ENCODE data around the gene ZFYVE9. TPM values are rescaled to one million over a fixed set of nuclear protein-coding genes. Genes with fewer than 3 reads are reported as not detected.

ZFYVE9 gene
- total and polyA plus RNA-seq, 2 donors from 2014 or later, result 10.5 to 18.9 TPM

- Histone ChIP-seq H3K27ac (ENCODE audit: low read depth in 2 of 2, low read length in 2 of 2) (no peak overlapping the region), H3K9ac (ENCODE audit: low read length in 3 of 3) (no peak overlapping the region), H3K4me3 (ENCODE audit: low read length in 3 of 3) (no peak overlapping the region), H3K27me3 (ENCODE audit: control insufficient read depth, insufficient read depth, low read length) (no peaks in the 10 kb centered on the region), H3K4me1 (ENCODE audit: control insufficient read depth in 2 of 3, insufficient read depth in 2 of 3, low read depth in 1 of 3, low read length in 3 of 3) (no peaks in the 10 kb centered on the region), H3K36me3 (ENCODE audit: control insufficient read depth in 2 of 3, insufficient read depth in 3 of 3, low read length in 3 of 3) (no peaks in the 10 kb centered on the region), H3K9me3 (ENCODE audit: control insufficient read depth in 2 of 3, insufficient read depth in 1 of 3, low read length in 3 of 3) (no peaks in the 10 kb centered on the region)
- no peak for TF ChIP-seq CTCF (IDR thresholded peaks at IDR 0.05; ENCODE audit: borderline replicate concordance, extremely low read depth, insufficient read depth)
- intact Hi-C loops (cut with DNase I), result no loop called here
- FAIRE-seq, result no peak
- no peak for DNase-seq
Observed at GRCh38 chr1:52182874-52183400, 41.0 kb downstream of the ZFYVE9 start.

- intact Hi-C loops (cut with DNase I), result no loop called here
- H3K9me3 ChIP-seq (ENCODE audit: control insufficient read depth in 2 of 3, insufficient read depth in 1 of 3, low read length in 3 of 3), result no peaks in the 10 kb centered on the region
- no peak overlapping the region for H3K4me3 ChIP-seq (ENCODE audit: low read length in 3 of 3)
- no peak for FAIRE-seq
- H3K4me1 ChIP-seq (ENCODE audit: control insufficient read depth in 2 of 3, insufficient read depth in 2 of 3, low read depth in 1 of 3, low read length in 3 of 3), result no peaks in the 10 kb centered on the region
- H3K9ac ChIP-seq (ENCODE audit: low read length in 3 of 3), result no peak overlapping the region
- no peaks in the 10 kb centered on the region for H3K27me3 ChIP-seq (ENCODE audit: control insufficient read depth, insufficient read depth, low read length)
- H3K27ac ChIP-seq (ENCODE audit: low read depth in 2 of 2, low read length in 2 of 2), result no peak overlapping the region
- no peaks in the 10 kb centered on the region for H3K36me3 ChIP-seq (ENCODE audit: control insufficient read depth in 2 of 3, insufficient read depth in 3 of 3, low read length in 3 of 3)
- no peak for DNase-seq
- no peak for TF ChIP-seq CTCF (IDR thresholded peaks at IDR 0.05; ENCODE audit: borderline replicate concordance, extremely low read depth, insufficient read depth)
Observed at GRCh38 chr1:52186449-52186848, 44.6 kb downstream of the ZFYVE9 start.

- Histone ChIP-seq H3K4me1 (ENCODE audit: control insufficient read depth in 2 of 3, insufficient read depth in 2 of 3, low read depth in 1 of 3, low read length in 3 of 3) (no peaks in the 10 kb centered on the region), H3K9me3 (ENCODE audit: control insufficient read depth in 2 of 3, insufficient read depth in 1 of 3, low read length in 3 of 3) (no peaks in the 10 kb centered on the region), H3K27me3 (ENCODE audit: control insufficient read depth, insufficient read depth, low read length) (no peaks in the 10 kb centered on the region), H3K9ac (ENCODE audit: low read length in 3 of 3) (no peak overlapping the region), H3K27ac (ENCODE audit: low read depth in 2 of 2, low read length in 2 of 2) (no peak overlapping the region), H3K4me3 (ENCODE audit: low read length in 3 of 3) (no peak overlapping the region), H3K36me3 (ENCODE audit: control insufficient read depth in 2 of 3, insufficient read depth in 3 of 3, low read length in 3 of 3) (no peaks in the 10 kb centered on the region)
- FAIRE-seq (no peak), DNase-seq (no peak)
- no peak for TF ChIP-seq CTCF (IDR thresholded peaks at IDR 0.05; ENCODE audit: borderline replicate concordance, extremely low read depth, insufficient read depth)
- intact Hi-C loops (cut with DNase I), result no loop called here
Observed at GRCh38 chr1:52189898-52190480, 48.1 kb downstream of the ZFYVE9 start.
